GDM1 (cell line): ENCODE measurements around the gene SERPINA6.
"Not testable (repeated sequence)": the region's sequence is repeated elsewhere in the genome, so short reads cannot be mapped to it uniquely, and the experiment has no call there.

Experiments
- DNase-seq: peaks from one replicate; lab custom pipeline; 2025; lab: John Stamatoyannopoulos, UW

Gene SERPINA6

GRCh38 chr14:94292526-94292871 is 30.6 kb downstream of the SERPINA6 start:
- DNase-seq, result no peak

GRCh38 chr14:94291906-94292525 is 31.1 kb downstream of the SERPINA6 start:
- no peak for DNase-seq

GRCh38 chr14:94291159-94291905 is 31.8 kb downstream of the SERPINA6 start:
- no peak for DNase-seq

GRCh38 chr14:94290197-94290596 is 32.9 kb downstream of the SERPINA6 start:
- DNase-seq, result no peak

- no peak for DNase-seq
Observed at GRCh38 chr14:94288610-94289465, 34.3 kb downstream of the SERPINA6 start.

GRCh38 chr14:94285158-94285557 is 38.0 kb downstream of the SERPINA6 start:
- DNase-seq, result no peak

- no peak for DNase-seq
Observed at GRCh38 chr14:94284221-94284620, 38.9 kb downstream of the SERPINA6 start.

- DNase-seq, result no peak
Observed at GRCh38 chr14:94282991-94283723, 40.0 kb downstream of the SERPINA6 start.

- DNase-seq, result no peak
Observed at GRCh38 chr14:94278731-94279130, 44.4 kb downstream of the SERPINA6 start.

- not testable (repeated sequence) for DNase-seq
Observed at GRCh38 chr14:94276898-94277561, 46.1 kb downstream of the SERPINA6 start.

- no peak for DNase-seq
Observed at GRCh38 chr14:94269156-94269555, 54.0 kb downstream of the SERPINA6 start.

- DNase-seq, result not testable (repeated sequence)
Observed at GRCh38 chr14:94268582-94268981, 54.6 kb downstream of the SERPINA6 start.

GRCh38 chr14:94267352-94267751 is 55.8 kb downstream of the SERPINA6 start:
- DNase-seq, result no peak

- DNase-seq, result not testable (repeated sequence)
Observed at GRCh38 chr14:94264195-94264594, 58.9 kb downstream of the SERPINA6 start.
